H1 (cell line): ENCODE data around the gene SERPINB6. TPM values are rescaled to one million over a fixed set of nuclear protein-coding genes. Genes with fewer than 3 reads are reported as not detected.
A peak's percentile ranks its signal among the peaks of the same experiment; 100 is the strongest.

ENCODE experiments used
- CTCF ChIA-PET: fragments of 300-600 bp; sonication (Branson Sonifier 250); formaldehyde crosslinking; loops from one replicate; lab custom pipeline; 2021; ENCODE audit not compliant: partially characterized antibody; lab: Charles Lee
- POLR2A ChIA-PET: fragments of 300-600 bp; sonication (Branson Sonifier 250); formaldehyde crosslinking; loops from one replicate; lab custom pipeline; 2021; ENCODE audit warnings: inconsistent platforms; ENCODE audit not compliant: partially characterized antibody; lab: Charles Lee
- DNase-seq, 2 experiments: peaks; one replicate each; pipeline versions ENCODE4 v3.0.0 to v3.0.0-alpha.2; 2010 to 2022; ENCODE audit warnings: low spot score in 2 of 2, low read depth in 1 of 2, mixed read lengths in 1 of 2
- FAIRE-seq: peaks from 2 replicates; lab custom pipeline; 2011; peaks lifted over from hg19 to GRCh38; lab: Jason Lieb, UNC
- H2AFZ ChIP-seq: 2 replicates; pipeline ENCODE4 v1.8.1; 2012; ENCODE audit warnings: low read length, inconsistent platforms
- H2AK5ac ChIP-seq: 2 replicates; pipeline ENCODE4 v1.6.1; 2013; ENCODE audit warnings: low read depth, low read length
- H2BK120ac ChIP-seq: replicated peaks from 2 replicates; pipeline ENCODE3; 2013; ENCODE audit warnings: low read depth, low read length, inconsistent platforms
- H2BK12ac ChIP-seq: 2 replicates; pipeline ENCODE4 v1.6.1; 2013; ENCODE audit warnings: low read depth, low read length
- H2BK15ac ChIP-seq: 2 replicates; pipeline ENCODE4 v1.6.1; 2013; ENCODE audit warnings: low read length
- H2BK20ac ChIP-seq: 2 replicates; pipeline ENCODE4 v1.6.1; 2013; ENCODE audit warnings: low read length
- H2BK5ac ChIP-seq: 2 replicates; pipeline ENCODE4 v1.6.1; 2013; ENCODE audit warnings: low read depth, low read length
- H3K14ac ChIP-seq: 2 replicates; pipeline ENCODE4 v1.6.1; 2013; ENCODE audit warnings: inconsistent platforms; ENCODE audit not compliant: insufficient read length
- H3K18ac ChIP-seq: 2 replicates; pipeline ENCODE4 v1.6.1; 2013; ENCODE audit warnings: low read length; ENCODE audit errors: extremely low read depth
- H3K23ac ChIP-seq: 2 replicates; pipeline ENCODE4 v1.6.1; 2013; ENCODE audit warnings: inconsistent platforms; ENCODE audit not compliant: insufficient read length
- H3K23me2 ChIP-seq: 2 replicates; pipeline ENCODE4 v1.6.1; 2013; ENCODE audit warnings: low read depth, low read length
- H3K27ac ChIP-seq: 2 replicates; pipeline ENCODE4 v1.6.1; 2011; ENCODE audit warnings: low read depth, low read length, inconsistent platforms
- H3K27me3 ChIP-seq, 4 experiments: replicated peaks in 1 of 4; 1 replicate in 1 of 4; 2 replicates in 3 of 4; pipeline versions ENCODE4 v1.6.1 to v1.8.1; 2011 to 2013; ENCODE audit warnings: low read length in 3 of 4, mild to moderate bottlenecking in 3 of 4, inconsistent platforms in 2 of 4, mixed read lengths in 2 of 4, moderate library complexity in 1 of 4; ENCODE audit not compliant: control insufficient read depth in 3 of 4, insufficient read depth in 3 of 4; ENCODE audit errors: extremely low read depth in 1 of 4
- H3K36me3 ChIP-seq, 4 experiments: 2 replicates each; pipeline versions ENCODE4 v1.6.1 to v1.8.1; 2011 to 2013; ENCODE audit warnings: mild to moderate bottlenecking in 4 of 4, low read length in 3 of 4, moderate library complexity in 2 of 4, control low read depth in 1 of 4, inconsistent platforms in 1 of 4; ENCODE audit not compliant: insufficient read depth in 4 of 4, control insufficient read depth in 2 of 4
- H3K4ac ChIP-seq: replicated peaks from 2 replicates; pipeline ENCODE3; 2013; ENCODE audit warnings: low read length, low read depth, mixed read lengths, inconsistent platforms; ENCODE audit not compliant: insufficient read length
- H3K4me1 ChIP-seq, 4 experiments: replicated peaks in 1 of 4; 1 replicate in 1 of 4; 2 replicates in 3 of 4; pipeline versions ENCODE4 v1.6.1 to v1.8.1; 2011 to 2013; ENCODE audit warnings: low read length in 3 of 4, inconsistent platforms in 2 of 4, mixed read lengths in 1 of 4; ENCODE audit not compliant: insufficient read depth in 4 of 4, control insufficient read depth in 3 of 4
- H3K4me2 ChIP-seq, 2 experiments: 2 replicates each; pipeline versions ENCODE4 v1.6.1 to v1.8.1; 2011 to 2013; ENCODE audit warnings: low read depth in 2 of 2, low read length in 2 of 2, control low read depth in 1 of 2, inconsistent platforms in 1 of 2, mild to moderate bottlenecking in 1 of 2; ENCODE audit not compliant: insufficient read depth in 1 of 2
- H3K4me3 ChIP-seq, 4 experiments: fragments of 200-600, 300-600 bp in 1 of 4; sonication (generic), shearing (Covaris generic), sonication (Bioruptor Twin) in 1 of 4; 2 replicates each; pipeline versions ENCODE4 v1.5.1 to v1.8.1; 2011 to 2016; ENCODE audit warnings: low read length in 4 of 4, low read depth in 3 of 4, control low read depth in 2 of 4, inconsistent platforms in 2 of 4, mild to moderate bottlenecking in 2 of 4, mixed read lengths in 1 of 4, moderate library complexity in 1 of 4; ENCODE audit not compliant: insufficient read depth in 2 of 4; ENCODE audit errors: extremely low read depth in 1 of 4
- H3K56ac ChIP-seq: replicated peaks from 2 replicates; pipeline ENCODE3; 2013; ENCODE audit warnings: low read depth, mild to moderate bottlenecking, mixed read lengths, low read length, inconsistent platforms; ENCODE audit not compliant: insufficient read length
- H3K79me1 ChIP-seq: 2 replicates; pipeline ENCODE4 v1.6.1; 2013; ENCODE audit warnings: low read depth, low read length, control low read depth
- H3K79me2 ChIP-seq, 2 experiments: 2 replicates each; pipeline versions ENCODE4 v1.6.1 to v1.8.1; 2012 to 2013; ENCODE audit warnings: low read length in 2 of 2, mild to moderate bottlenecking in 2 of 2, inconsistent platforms in 1 of 2; ENCODE audit not compliant: insufficient read depth in 2 of 2, control insufficient read depth in 1 of 2
- H3K9ac ChIP-seq, 4 experiments: replicated peaks in 1 of 4; 1 replicate in 1 of 4; 2 replicates in 3 of 4; pipeline versions ENCODE4 v1.6.1 to v1.8.1; 2011 to 2013; ENCODE audit warnings: low read depth in 3 of 4, low read length in 3 of 4, control low read depth in 2 of 4, mild to moderate bottlenecking in 2 of 4, moderate library complexity in 2 of 4, inconsistent platforms in 1 of 4; ENCODE audit errors: extremely low read depth in 1 of 4
- H3K9me3 ChIP-seq, 2 experiments: 2 replicates each; pipeline versions ENCODE4 v1.6.1 to v1.8.1; 2012 to 2013; ENCODE audit warnings: mild to moderate bottlenecking in 2 of 2, moderate library complexity in 2 of 2, control low read depth in 1 of 2, inconsistent platforms in 1 of 2, low read depth in 1 of 2, low read length in 1 of 2, mixed read lengths in 1 of 2; ENCODE audit not compliant: insufficient read depth in 2 of 2
- H4K20me1 ChIP-seq, 2 experiments: replicated peaks in 1 of 2; 2 replicates each; pipeline versions ENCODE3 to v1.8.1; 2011 to 2013; ENCODE audit warnings: inconsistent platforms in 2 of 2, low read length in 2 of 2, mild to moderate bottlenecking in 1 of 2; ENCODE audit not compliant: insufficient read depth in 2 of 2, control insufficient read depth in 1 of 2
- H4K5ac ChIP-seq: 2 replicates; pipeline ENCODE4 v1.6.1; 2013; ENCODE audit warnings: low read length, low read depth, mixed read lengths, inconsistent platforms; ENCODE audit not compliant: insufficient read length
- H4K8ac ChIP-seq: 2 replicates; pipeline ENCODE4 v1.8.0; 2013; ENCODE audit warnings: mild to moderate bottlenecking, moderate library complexity, low read length, inconsistent platforms; ENCODE audit not compliant: insufficient read depth; ENCODE audit errors: extremely low read depth
- H4K91ac ChIP-seq: replicated peaks from 2 replicates; pipeline ENCODE3; 2013; ENCODE audit warnings: low read length, mixed read lengths, inconsistent platforms; ENCODE audit not compliant: insufficient read length
- YY1 ChIP-seq: IDR thresholded peaks from 2 replicates; pipeline ENCODE4 v1.6.1; 2011; ENCODE audit warnings: low read depth, mild to moderate bottlenecking, low read length
- WGBS, 2 experiments: shearing (Covaris generic) in 1 of 2; methylation state at CpG; one replicate each; pipeline versions ENCODE4 v1.1.6 to v1.1.7; 2013 to 2015; ENCODE audit warnings: low lambda C conversion rate in 2 of 2, mixed read lengths in 2 of 2, inconsistent platforms in 1 of 2, low coverage in 1 of 2, missing lambda C conversion rate in 1 of 2; ENCODE audit not compliant: insufficient replicate concordance in 2 of 2, insufficient coverage in 1 of 2, insufficient read length in 1 of 2; ENCODE audit errors: extremely low coverage in 1 of 2, missing lambda C conversion rate in 1 of 2; 5-methylcytosine and 5-hydroxymethylcytosine counted together
- polyA plus RNA-seq, 7 experiments: library from polyadenylated mRNA; depleted of rRNA in 3 of 7; stranded (reverse) in 5 of 7; unstranded in 2 of 7; fragments of >200 nt in 5 of 7; fragments of 200-250 nt in 2 of 7; gene quantifications; 1 replicate in 5 of 7; 2 replicates in 1 of 7; 4 replicates in 1 of 7; pipeline versions ENCODE4 v1.2.1 to v1.2.3, GENCODE V29; 2011 to 2013; ENCODE audit warnings: missing spikeins in 2 of 7, mixed read lengths in 2 of 7
- total RNA-seq: library from RNA; stranded (reverse); fragmentation: NEBNext Ultra II Directional; extraction: Animal tissue kit (Norgen Biotek cat#: 25700); gene quantifications from 2 replicates; pipeline ENCODE4 v1.2.1, GENCODE V29; 2021
- TF ChIP-seq, protein P1 (sequence below): IDR thresholded peaks from 2 replicates; pipeline ENCODE4 v1.6.1; 2012; ENCODE audit warnings: low read length, inconsistent platforms

Gene SERPINB6
- total and polyA plus RNA-seq, 2 of the 8 experiments (the other 6 are each of a cell fraction or from before 2014, with no cell fraction given), result 27.2 to 29.4 TPM

GRCh38 chr6:2951728-2952127 lies 19.6 kb downstream of the SERPINB6 start:
- WGBS, 2 experiments, result 88% methylated on average over 8 of the region's 8 CpGs; no CpG with 5 or more reads in 1 of the 2 experiments
- Histone ChIP-seq H3K4me3 (no peak overlapping the region), H3K23ac (no peak overlapping the region), H3K36me3 (no peaks in the 10 kb centered on the region), H2AK5ac (no peak overlapping the region), H3K9ac (no peak overlapping the region), H3K18ac (peak overlapping the region; percentile 32; the same call in 1 of the 2 replicates), H3K79me2 (no peaks in the 10 kb centered on the region), H3K79me1 (0 out of 2 replicates have a peak, but pooled peaks cover 2% of the 10 kb centered on the region), H2BK5ac (no peak overlapping the region), H3K9me3 (no peaks in the 10 kb centered on the region), H4K8ac (no peak overlapping the region), H4K20me1 (no peaks in the 10 kb centered on the region), H3K4me1 (peaks cover 0 to 7% (median 3%) of the 10 kb centered on the region in 4 experiments; a peak in 6 of 7 replicates), H2BK15ac (no peak overlapping the region), H2BK120ac (no peak overlapping the region), H3K23me2 (no peaks in the 10 kb centered on the region), H3K56ac (no peak overlapping the region), H3K4ac (no peak overlapping the region), H4K5ac (no peak overlapping the region), H2AFZ (no peak overlapping the region), H3K27me3 (no peaks in the 10 kb centered on the region), H2BK20ac (peak overlapping the region; percentile 90; the same call in 1 of the 2 replicates)
- ChIA-PET CTCF (interaction anchor here (0.6 to 20.6 kb wide), 44 partner anchors 9 to 260 kb away, joined by 3 to 293 read pairs (median 5); partner anchors contain the start of genes RIPK1, SERPINB1 and SERPINB9), POLR2A (interaction anchor here (1.3 to 2.5 kb wide), 4 partner anchors 17 to 101 kb away, joined by 3 to 17 read pairs (median 3); no protein-coding TSS in a partner anchor)
- no peak for FAIRE-seq
- peak; percentile 54; the same call in 1 of the 2 replicates for TF ChIP-seq YY1
- TF ChIP-seq, protein P1, sequence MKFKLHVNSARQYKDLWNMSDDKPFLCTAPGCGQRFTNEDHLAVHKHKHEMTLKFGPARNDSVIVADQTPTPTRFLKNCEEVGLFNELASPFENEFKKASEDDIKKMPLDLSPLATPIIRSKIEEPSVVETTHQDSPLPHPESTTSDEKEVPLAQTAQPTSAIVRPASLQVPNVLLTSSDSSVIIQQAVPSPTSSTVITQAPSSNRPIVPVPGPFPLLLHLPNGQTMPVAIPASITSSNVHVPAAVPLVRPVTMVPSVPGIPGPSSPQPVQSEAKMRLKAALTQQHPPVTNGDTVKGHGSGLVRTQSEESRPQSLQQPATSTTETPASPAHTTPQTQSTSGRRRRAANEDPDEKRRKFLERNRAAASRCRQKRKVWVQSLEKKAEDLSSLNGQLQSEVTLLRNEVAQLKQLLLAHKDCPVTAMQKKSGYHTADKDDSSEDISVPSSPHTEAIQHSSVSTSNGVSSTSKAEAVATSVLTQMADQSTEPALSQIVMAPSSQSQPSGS, result no peak
- TF ChIP-seq, all 59 proteins: peak for 1
- Histone ChIP-seq H3K27ac (no peak overlapping the region), H4K91ac (no peak overlapping the region), H3K14ac (no peak overlapping the region), H3K4me2 (no peak overlapping the region), H2BK12ac (peak overlapping the region; percentile 94; the same call in 1 of the 2 replicates)
- DNase-seq, result no peak
